ENCODE results near the gene WFIKKN2. TPM values are rescaled to one million over a fixed set of nuclear protein-coding genes. Genes with fewer than 3 reads are reported as not detected.

WFIKKN2 gene
- total RNA-seq, 1 donor from 2014 or later = 0.07 TPM

DNA sequence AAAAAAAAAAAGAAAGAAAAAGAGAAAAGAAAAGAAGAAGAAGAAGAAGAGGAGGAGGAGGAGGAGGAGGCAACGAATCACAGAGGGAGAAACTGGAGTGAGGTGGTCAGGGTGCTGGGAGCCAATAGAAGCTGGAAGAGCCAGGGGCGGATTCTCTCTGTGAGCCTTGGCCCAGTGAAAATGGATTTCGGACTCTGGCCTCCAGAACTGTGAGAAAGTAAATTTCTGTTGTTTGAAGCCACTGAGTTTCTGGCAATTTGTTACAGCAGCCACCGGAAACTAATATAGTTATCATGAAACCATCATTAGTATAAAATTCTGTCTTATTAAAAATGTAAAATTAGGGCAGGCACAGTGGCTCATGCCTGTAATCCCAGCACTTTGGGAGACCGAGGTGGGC lies 27.7 kb upstream of the WFIKKN2 start:
- Mint-ChIP-seq H3K9me3 (ENCODE audit: unreplicated experiment) (no peaks in the 10 kb centered on the region), H3K4me1 (ENCODE audit: low read depth, unreplicated experiment) (peaks cover 2% of the 10 kb centered on the region), H3K27ac (ENCODE audit: unreplicated experiment) (no peak overlapping the region), H3K27me3 (ENCODE audit: low read depth, unreplicated experiment) (peaks cover 16% of the 10 kb centered on the region), H3K4me3 (ENCODE audit: unreplicated experiment) (no peak overlapping the region), H3K36me3 (ENCODE audit: low read depth, unreplicated experiment) (no peaks in the 10 kb centered on the region)
- Histone ChIP-seq H3K9me3 (ENCODE audit: insufficient read depth, low read depth, low read length) (no peaks in the 10 kb centered on the region), H3K79me2 (ENCODE audit: insufficient read depth, low read length) (no peaks in the 10 kb centered on the region), H3K4me2 (ENCODE audit: low read length) (no peak overlapping the region), H4K20me1 (ENCODE audit: insufficient read depth, low read length) (no peaks in the 10 kb centered on the region), H3K4me1 (ENCODE audit: insufficient read depth, low read length) (peaks cover 3% of the 10 kb centered on the region), H3K27me3 (ENCODE audit: insufficient read depth, low read length) (peaks cover 5% of the 10 kb centered on the region), H3K9ac (ENCODE audit: low read length) (no peak overlapping the region), H2AFZ (ENCODE audit: low read depth, low read length) (no peak overlapping the region), H3K4me3 (ENCODE audit: insufficient read depth, low read depth, low read length) (no peak overlapping the region), H3K27ac (ENCODE audit: low read depth, low read length) (no peak overlapping the region), H3K36me3 (ENCODE audit: insufficient read depth, low read length) (no peaks in the 10 kb centered on the region)
- TF ChIP-seq, protein P1, sequence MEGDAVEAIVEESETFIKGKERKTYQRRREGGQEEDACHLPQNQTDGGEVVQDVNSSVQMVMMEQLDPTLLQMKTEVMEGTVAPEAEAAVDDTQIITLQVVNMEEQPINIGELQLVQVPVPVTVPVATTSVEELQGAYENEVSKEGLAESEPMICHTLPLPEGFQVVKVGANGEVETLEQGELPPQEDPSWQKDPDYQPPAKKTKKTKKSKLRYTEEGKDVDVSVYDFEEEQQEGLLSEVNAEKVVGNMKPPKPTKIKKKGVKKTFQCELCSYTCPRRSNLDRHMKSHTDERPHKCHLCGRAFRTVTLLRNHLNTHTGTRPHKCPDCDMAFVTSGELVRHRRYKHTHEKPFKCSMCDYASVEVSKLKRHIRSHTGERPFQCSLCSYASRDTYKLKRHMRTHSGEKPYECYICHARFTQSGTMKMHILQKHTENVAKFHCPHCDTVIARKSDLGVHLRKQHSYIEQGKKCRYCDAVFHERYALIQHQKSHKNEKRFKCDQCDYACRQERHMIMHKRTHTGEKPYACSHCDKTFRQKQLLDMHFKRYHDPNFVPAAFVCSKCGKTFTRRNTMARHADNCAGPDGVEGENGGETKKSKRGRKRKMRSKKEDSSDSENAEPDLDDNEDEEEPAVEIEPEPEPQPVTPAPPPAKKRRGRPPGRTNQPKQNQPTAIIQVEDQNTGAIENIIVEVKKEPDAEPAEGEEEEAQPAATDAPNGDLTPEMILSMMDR (IDR thresholded peaks at IDR 0.05; ENCODE audit: insufficient read depth, low read depth, low read length) = no peak
- TF ChIP-seq EZH2 (IDR thresholded peaks at IDR 0.05; ENCODE audit: insufficient read depth, low read length) = no peak
- no peak for DNase-seq (ENCODE audit: low read depth)
- FAIRE-seq = no peak

DNA sequence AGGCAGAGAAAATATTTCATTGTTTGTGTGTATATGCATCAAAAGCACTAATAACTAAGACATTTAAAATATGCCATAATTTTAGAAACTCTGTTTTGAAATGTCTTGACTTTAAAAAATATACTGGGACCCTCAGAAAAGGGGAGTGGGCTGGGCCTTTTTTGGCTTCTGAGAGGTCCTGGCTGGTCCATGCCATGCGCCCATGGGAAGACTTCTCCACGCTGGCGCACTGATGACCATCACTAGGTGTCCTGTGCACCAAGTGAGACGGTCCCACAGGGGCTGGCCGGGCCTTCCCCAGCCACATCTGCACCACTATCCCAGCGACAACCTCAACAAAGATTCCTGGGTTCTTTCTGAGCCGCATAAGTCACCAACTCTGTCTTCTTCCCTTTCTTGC lies 27.0 kb upstream of the WFIKKN2 start:
- H3K36me3 Mint-ChIP-seq (ENCODE audit: low read depth, unreplicated experiment) = no peaks in the 10 kb centered on the region
- H3K4me3 ChIP-seq (ENCODE audit: insufficient read depth, low read depth, low read length) = no peak overlapping the region
- H3K79me2 ChIP-seq (ENCODE audit: insufficient read depth, low read length) = no peaks in the 10 kb centered on the region
- no peak overlapping the region for H3K9ac ChIP-seq (ENCODE audit: low read length)
- no peak overlapping the region for H2AFZ ChIP-seq (ENCODE audit: low read depth, low read length)
- H3K36me3 ChIP-seq (ENCODE audit: insufficient read depth, low read length) = no peaks in the 10 kb centered on the region
- no peak overlapping the region for H3K27ac ChIP-seq (ENCODE audit: low read depth, low read length)
- no peak overlapping the region for H3K4me2 ChIP-seq (ENCODE audit: low read length)
- no peaks in the 10 kb centered on the region for H3K9me3 ChIP-seq (ENCODE audit: insufficient read depth, low read depth, low read length)
- peaks cover 16% of the 10 kb centered on the region for H3K27me3 Mint-ChIP-seq (ENCODE audit: low read depth, unreplicated experiment)
- H3K4me1 Mint-ChIP-seq (ENCODE audit: low read depth, unreplicated experiment) = peaks cover 2% of the 10 kb centered on the region
- H3K4me3 Mint-ChIP-seq (ENCODE audit: unreplicated experiment) = no peak overlapping the region
- DNase-seq (ENCODE audit: low read depth) = no peak
- FAIRE-seq = no peak
- H3K27me3 ChIP-seq (ENCODE audit: insufficient read depth, low read length) = peaks cover 5% of the 10 kb centered on the region
- no peak overlapping the region for H3K27ac Mint-ChIP-seq (ENCODE audit: unreplicated experiment)
- no peaks in the 10 kb centered on the region for H3K9me3 Mint-ChIP-seq (ENCODE audit: unreplicated experiment)
- TF ChIP-seq, protein P1 (IDR thresholded peaks at IDR 0.05; ENCODE audit: insufficient read depth, low read depth, low read length) = no peak
- TF ChIP-seq EZH2 (IDR thresholded peaks at IDR 0.05; ENCODE audit: insufficient read depth, low read length) = no peak
- H4K20me1 ChIP-seq (ENCODE audit: insufficient read depth, low read length) = no peaks in the 10 kb centered on the region
- H3K4me1 ChIP-seq (ENCODE audit: insufficient read depth, low read length) = peaks cover 3% of the 10 kb centered on the region

DNA sequence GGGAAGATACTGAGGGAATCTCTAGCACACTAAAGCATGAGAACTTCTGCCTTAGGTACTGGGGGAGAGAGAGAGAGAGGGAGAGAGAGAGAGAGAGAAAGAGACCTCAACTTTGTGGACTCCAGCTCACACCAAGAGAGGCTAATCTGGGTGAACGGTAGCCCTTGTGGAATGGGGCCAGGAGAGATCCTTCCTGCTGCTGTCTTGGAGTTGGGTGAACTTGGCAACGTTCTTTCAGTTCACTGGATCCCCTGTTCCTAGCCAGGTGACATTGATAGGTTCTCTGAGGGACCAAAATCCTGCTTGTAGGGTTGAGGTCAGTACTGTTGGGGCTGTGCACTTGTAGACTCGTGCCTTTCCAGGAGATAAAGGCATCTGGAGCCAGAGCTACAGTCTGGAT lies 26.5 kb upstream of the WFIKKN2 start:
- Mint-ChIP-seq H3K9me3 (ENCODE audit: unreplicated experiment) (no peaks in the 10 kb centered on the region), H3K4me3 (ENCODE audit: unreplicated experiment) (no peak overlapping the region), H3K27me3 (ENCODE audit: low read depth, unreplicated experiment) (peaks cover 16% of the 10 kb centered on the region), H3K4me1 (ENCODE audit: low read depth, unreplicated experiment) (peaks cover 2% of the 10 kb centered on the region), H3K27ac (ENCODE audit: unreplicated experiment) (no peak overlapping the region), H3K36me3 (ENCODE audit: low read depth, unreplicated experiment) (no peaks in the 10 kb centered on the region)
- H4K20me1 ChIP-seq (ENCODE audit: insufficient read depth, low read length) = no peaks in the 10 kb centered on the region
- H3K9me3 ChIP-seq (ENCODE audit: insufficient read depth, low read depth, low read length) = no peaks in the 10 kb centered on the region
- no peak for FAIRE-seq
- H3K4me1 ChIP-seq (ENCODE audit: insufficient read depth, low read length) = peaks cover 3% of the 10 kb centered on the region
- no peak for DNase-seq (ENCODE audit: low read depth)
- no peak overlapping the region for H3K27ac ChIP-seq (ENCODE audit: low read depth, low read length)
- peaks cover 5% of the 10 kb centered on the region for H3K27me3 ChIP-seq (ENCODE audit: insufficient read depth, low read length)
- no peaks in the 10 kb centered on the region for H3K79me2 ChIP-seq (ENCODE audit: insufficient read depth, low read length)
- H3K9ac ChIP-seq (ENCODE audit: low read length) = no peak overlapping the region
- H3K4me3 ChIP-seq (ENCODE audit: insufficient read depth, low read depth, low read length) = no peak overlapping the region
- no peak overlapping the region for H3K4me2 ChIP-seq (ENCODE audit: low read length)
- H2AFZ ChIP-seq (ENCODE audit: low read depth, low read length) = no peak overlapping the region
- TF ChIP-seq, protein P1 (IDR thresholded peaks at IDR 0.05; ENCODE audit: insufficient read depth, low read depth, low read length) = no peak
- no peak for TF ChIP-seq EZH2 (IDR thresholded peaks at IDR 0.05; ENCODE audit: insufficient read depth, low read length)
- H3K36me3 ChIP-seq (ENCODE audit: insufficient read depth, low read length) = no peaks in the 10 kb centered on the region
